HG02938 (cell line): ENCODE results near the gene TRIM3.

Experiments
- ATAC-seq: cut with Tn5 transposase; IDR thresholded peaks from one replicate; pipeline ENCODE4 v1.9.1; 2021; ENCODE audit warnings: mild to moderate bottlenecking, moderate library complexity; ENCODE audit not compliant: unreplicated experiment

TRIM3 gene

GRCh38 chr11:6404342-6405051 lies 69.2 kb downstream of the TRIM3 start:
- ATAC-seq: no peak

- no peak for ATAC-seq
Observed at GRCh38 chr11:6403539-6403938, 70.2 kb downstream of the TRIM3 start.

DNA sequence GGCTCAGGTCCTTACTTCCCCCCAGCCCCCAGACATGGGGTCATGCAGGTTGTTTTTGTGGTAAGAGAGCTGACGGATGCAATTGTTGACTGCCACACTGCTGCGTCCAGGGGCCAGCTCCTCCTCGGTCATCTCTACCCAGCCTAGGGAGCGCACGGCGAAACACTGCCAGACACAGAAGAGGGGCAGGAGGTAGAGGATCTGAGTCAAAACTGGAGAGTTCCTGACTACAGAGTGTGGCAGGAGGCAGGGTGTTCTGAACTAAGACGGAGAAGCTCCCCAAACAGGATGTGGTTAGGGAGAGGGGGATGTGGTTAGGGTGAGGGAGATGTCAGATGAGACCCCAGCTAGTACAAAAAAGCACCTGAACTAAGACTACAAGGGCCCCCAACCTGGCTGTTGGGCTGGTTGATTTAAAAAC lies 71.2 kb downstream of the TRIM3 start:
- peak; percentile 85 for ATAC-seq

DNA sequence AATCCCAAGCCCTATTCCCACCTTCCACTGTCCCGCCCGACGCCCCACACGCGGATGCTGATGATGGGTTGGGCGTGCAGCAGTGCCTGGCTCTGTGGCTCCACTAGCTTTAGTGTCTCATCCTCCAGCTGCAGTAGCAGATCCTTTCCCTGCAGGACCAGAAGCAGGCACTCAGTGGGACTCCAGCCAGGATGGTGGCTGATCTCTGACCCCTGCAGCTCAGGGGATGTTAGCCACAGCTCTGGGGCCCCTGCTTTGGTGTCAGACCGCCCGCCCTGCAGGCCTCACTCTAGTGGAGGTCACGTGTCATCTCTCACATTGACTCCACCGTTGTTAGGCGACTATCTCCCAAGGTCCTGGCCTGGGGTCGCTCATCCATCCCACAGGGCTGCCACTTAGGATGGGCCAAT lies 71.7 kb downstream of the TRIM3 start:
- ATAC-seq: peak; percentile 39

- ATAC-seq: no peak
Observed at GRCh38 chr11:6401464-6401863, 72.3 kb downstream of the TRIM3 start.

GRCh38 chr11:6400431-6401345 lies 73.1 kb downstream of the TRIM3 start:
- no peak for ATAC-seq
